PC-9 (cell line): ENCODE measurements around the gene USP28. TPM values are rescaled to one million over a fixed set of nuclear protein-coding genes. Genes with fewer than 3 reads are reported as not detected.
"Not testable (repeated sequence)": the region's sequence is repeated elsewhere in the genome, so short reads cannot be mapped to it uniquely, and the experiment has no call there.

Experiments
- BruUV-seq: library from RNA; stranded (reverse); fragments of 400-500 nt; replicated peaks from 2 replicates; lab custom pipeline; 2021; lab: Mats Ljungman, UMichigan
- CTCF ChIA-PET: fragments of 300-600 bp; sonication (Branson Sonifier 250); formaldehyde crosslinking; loops from one replicate; lab custom pipeline; 2022; ENCODE audit warnings: antibody characterized with exemption; lab: Charles Lee
- POLR2A ChIA-PET: fragments of 300-600 bp; sonication (Branson Sonifier 250); formaldehyde crosslinking; loops from one replicate; lab custom pipeline; 2022; ENCODE audit warnings: antibody characterized with exemption; ENCODE audit not compliant: unreplicated experiment; lab: Charles Lee
- DNase-seq, 2 experiments: peaks; one replicate each; pipeline versions ENCODE4 v3.0.0 to v3.0.0-alpha.2; 2015 to 2022; ENCODE audit warnings: mixed read lengths in 1 of 2
- H2AFZ ChIP-seq: fragments of 200-600 bp; sonication (generic); 2 replicates; pipeline ENCODE4 v1.8.1; 2017; ENCODE audit warnings: antibody characterized with exemption
- H3F3A ChIP-seq: fragments of 200-600 bp; sonication (generic); 2 replicates; pipeline ENCODE4 v1.8.1; 2017; ENCODE audit warnings: antibody characterized with exemption, mild to moderate bottlenecking, low read depth; ENCODE audit not compliant: insufficient read depth
- H3K27ac ChIP-seq: fragments of 200-600 bp; sonication (generic); 2 replicates; pipeline ENCODE4 v1.6.1; 2016; ENCODE audit warnings: mixed run types
- H3K27me3 ChIP-seq: fragments of 200-600 bp; sonication (generic); 2 replicates; pipeline ENCODE4 v1.6.1; 2016; ENCODE audit warnings: low read depth, mixed run types; ENCODE audit not compliant: insufficient read depth
- H3K36me3 ChIP-seq: fragments of 200-600 bp; sonication (generic); 2 replicates; pipeline ENCODE4 v1.6.1; 2016; ENCODE audit warnings: low read depth, mixed run types
- H3K4me1 ChIP-seq: fragments of 200-600 bp; sonication (generic); replicated peaks from 2 replicates; pipeline ENCODE4 v1.6.1; 2016; ENCODE audit warnings: mixed run types; ENCODE audit not compliant: insufficient read depth
- H3K4me2 ChIP-seq: fragments of 200-600 bp; sonication (generic); 2 replicates; pipeline ENCODE4 v1.6.1; 2017; ENCODE audit warnings: mixed run types
- H3K4me3 ChIP-seq: fragments of 200-600 bp; sonication (generic); 2 replicates; pipeline ENCODE4 v1.6.1; 2016; ENCODE audit warnings: mixed run types
- H3K79me2 ChIP-seq: fragments of 200-600 bp; sonication (generic); 2 replicates; pipeline ENCODE4 v1.6.1; 2017; ENCODE audit warnings: low read depth, mixed run types
- H3K9me2 ChIP-seq: fragments of 200-600 bp; sonication (generic); 2 replicates; pipeline ENCODE4 v1.8.1; 2017; ENCODE audit warnings: mild to moderate bottlenecking; ENCODE audit not compliant: insufficient read depth
- H3K9me3 ChIP-seq: fragments of 200-600 bp; sonication (generic); 2 replicates; pipeline ENCODE4 v1.8.1; 2016; ENCODE audit warnings: low read depth; ENCODE audit not compliant: insufficient read depth
- H4K20me1 ChIP-seq: fragments of 200-600 bp; sonication (generic); 2 replicates; pipeline ENCODE4 v1.8.1; 2017; ENCODE audit not compliant: insufficient read depth
- CTCF ChIP-seq: fragments of 200-600 bp; sonication (generic); conservative IDR thresholded peaks from 2 replicates; pipeline ENCODE4 v1.6.1; 2017; ENCODE audit warnings: mixed run types, antibody characterized with exemption, mild to moderate bottlenecking, moderate library complexity
- EZH2 ChIP-seq: fragments of 200-600 bp; sonication (generic); IDR thresholded peaks from 2 replicates; pipeline ENCODE4 v1.8.0; 2017; ENCODE audit warnings: antibody characterized with exemption, low read depth
- intact Hi-C: fragments of 100-400 bp; cut with micrococcal nuclease; formaldehyde crosslinking; loops from one replicate; pipeline ENCODE4 v1.10.0; 2022; ENCODE audit not compliant: unreplicated experiment
- total RNA-seq: library from RNA; stranded (reverse); gene quantifications from 2 replicates; pipeline ENCODE4 v1.2.3, GENCODE V29; 2021

Gene USP28
- total RNA-seq, 1 experiment from 2014 or later, result 38.1 TPM

GRCh38 chr11:113789675-113790320 lies 85.6 kb downstream of the USP28 start:
- intact Hi-C loops, result no loop called here
- CTCF ChIA-PET, result no interaction called here
- no TSS peak for BruUV-seq

DNA sequence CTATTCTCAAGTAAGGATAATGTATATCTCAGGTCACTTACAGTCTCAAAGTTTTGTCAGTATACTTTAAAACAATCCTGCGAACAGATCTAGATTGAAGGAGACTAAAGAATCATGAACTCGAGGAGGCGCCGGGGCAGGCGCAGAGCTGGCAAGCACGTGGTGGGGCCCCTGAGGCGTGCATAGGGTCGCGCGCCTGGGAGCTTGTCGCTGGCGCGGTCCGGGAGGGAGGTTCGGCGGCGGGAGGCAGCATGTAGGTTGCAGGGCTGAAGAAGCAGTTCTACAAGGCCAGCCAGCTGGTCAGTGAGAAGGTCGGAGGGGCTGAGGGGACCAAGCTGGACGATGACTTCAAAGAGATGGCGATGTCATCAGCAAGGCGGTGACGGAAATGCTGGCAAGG lies 86.4 kb downstream of the USP28 start:
- POLR2A ChIA-PET, DNase-seq, CTCF ChIA-PET: not testable (repeated sequence)

More at GRCh38 chr11:113789675-113790320, 85.6 kb downstream of the USP28 start:
- Histone ChIP-seq H3K9me2 (0 out of 2 replicates have a peak, but pooled peaks cover 3% of the 10 kb centered on the region), H3K36me3 (no peaks in the 10 kb centered on the region), H3K79me2 (no peaks in the 10 kb centered on the region), H3K4me1 (no peaks in the 10 kb centered on the region), H4K20me1 (no peaks in the 10 kb centered on the region), H3K27ac (no peak overlapping the region), H3K4me2 (no peak overlapping the region), H3K9me3 (no peaks in the 10 kb centered on the region), H2AFZ (no peak overlapping the region), H3K27me3 (peaks cover 36% of the 10 kb centered on the region), H3F3A (no peaks in the 10 kb centered on the region), H3K4me3 (no peak overlapping the region)
- TF ChIP-seq CTCF, result no peak
- TF ChIP-seq EZH2, result no peak
- DNase-seq, result no peak
- POLR2A ChIA-PET, result no interaction called here

GRCh38 chr11:113782134-113782533 lies 93.2 kb downstream of the USP28 start:
- Histone ChIP-seq H3K27ac (no peak overlapping the region), H3K27me3 (peaks cover 34% of the 10 kb centered on the region), H4K20me1 (no peaks in the 10 kb centered on the region), H3F3A (peaks cover 3% of the 10 kb centered on the region; the same call in 1 of the 2 replicates), H3K4me1 (no peaks in the 10 kb centered on the region), H3K9me2 (0 out of 2 replicates have a peak, but pooled peaks cover 3% of the 10 kb centered on the region), H2AFZ (no peak overlapping the region), H3K9me3 (no peaks in the 10 kb centered on the region), H3K79me2 (no peaks in the 10 kb centered on the region), H3K4me3 (no peak overlapping the region), H3K36me3 (no peaks in the 10 kb centered on the region), H3K4me2 (no peak overlapping the region)
- no TSS peak for BruUV-seq
- TF ChIP-seq EZH2, result no peak
- no peak for TF ChIP-seq CTCF
- CTCF ChIA-PET, result no interaction called here
- POLR2A ChIA-PET, result no interaction called here
- DNase-seq, result no peak
- intact Hi-C loops, result no loop called here

More for the DNA sequence above, 86.4 kb downstream of the USP28 start:
- H3K4me1 ChIP-seq, intact Hi-C loops, H3K4me3 ChIP-seq, H2AFZ ChIP-seq, BruUV-seq, H3K9me3 ChIP-seq, H4K20me1 ChIP-seq, H3K27ac ChIP-seq, H3F3A ChIP-seq, H3K36me3 ChIP-seq, H3K4me2 ChIP-seq, H3K9me2 ChIP-seq, H3K79me2 ChIP-seq: not testable (repeated sequence)
- H3K27me3 ChIP-seq, result peaks cover 44% of the 10 kb centered on the region
